Sigmoid colon (tissue), 4 donors: ENCODE results near the gene NOD2.

Experiments
- EP300 ChIP-seq, 4 donors: sonication (generic); formaldehyde crosslinking; IDR thresholded peaks; one replicate each; pipeline ENCODE4 v1.6.1; 2017; ENCODE audit warnings: antibody characterized with exemption in 4 of 4
- POLR2A ChIP-seq, 2 donors: fragments of 450-650 bp; IDR thresholded peaks; one replicate each; pipeline ENCODE4 v1.6.1; 2016; ENCODE audit warnings: antibody characterized with exemption in 2 of 2, mild to moderate bottlenecking in 2 of 2, moderate library complexity in 2 of 2
- TF ChIP-seq, protein P1 (sequence below), 4 experiments: fragments of 450-650 bp in 3 of 4; fragments of 200-600 bp in 1 of 4; IDR thresholded peaks; one replicate each; pipeline ENCODE4 v1.5.1; 2016 to 2019; ENCODE audit warnings: antibody characterized with exemption in 4 of 4, mild to moderate bottlenecking in 3 of 4, moderate library complexity in 2 of 4

DNA sequence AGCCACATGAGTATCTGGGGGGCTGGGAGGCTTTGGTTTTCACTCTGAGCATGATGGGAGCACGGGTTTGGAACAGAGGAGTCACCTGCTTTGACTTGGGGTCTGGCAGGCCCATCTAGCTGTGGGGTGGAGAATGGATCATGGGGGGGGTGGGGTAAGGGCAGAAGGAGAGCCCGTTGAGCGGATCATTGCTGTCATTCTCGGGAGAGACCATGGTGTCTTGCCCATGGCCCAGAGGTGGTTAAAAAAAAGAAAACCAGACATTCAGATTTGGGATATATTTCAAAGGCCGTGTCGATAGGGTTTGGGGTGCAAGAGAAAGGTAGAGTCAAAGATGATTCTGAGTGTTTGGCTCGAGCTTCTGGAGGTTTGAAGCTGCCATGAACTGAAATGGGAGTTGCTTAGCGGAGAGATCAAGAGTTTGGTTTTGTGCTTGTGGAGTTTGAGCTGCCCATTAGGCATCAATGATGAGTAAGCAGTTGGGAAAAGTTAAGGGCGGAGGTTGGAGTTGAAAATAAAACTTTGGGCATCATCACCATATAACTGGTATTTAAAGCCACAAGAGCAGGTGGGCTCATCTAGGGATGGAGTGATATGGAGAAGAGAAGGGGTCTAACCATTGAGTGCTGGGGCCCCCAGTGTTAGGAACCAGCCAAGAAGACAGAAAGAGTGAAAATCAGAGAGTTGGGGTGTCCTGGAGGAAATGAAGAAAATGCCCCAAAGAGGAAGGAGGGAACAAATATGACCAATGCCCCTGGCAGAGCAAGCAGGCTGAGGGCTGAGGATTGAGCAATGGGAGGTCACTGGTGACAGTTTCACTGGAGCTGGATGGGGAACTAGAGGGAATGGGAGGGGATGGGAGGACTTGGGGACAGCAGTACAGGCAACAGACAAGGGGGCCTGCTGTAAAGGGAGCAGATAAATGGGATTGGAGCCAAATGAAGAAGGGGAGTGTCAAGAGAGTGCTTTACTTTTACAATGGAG is 1.9 kb downstream of the NOD2 start:
- TF ChIP-seq, protein P1, sequence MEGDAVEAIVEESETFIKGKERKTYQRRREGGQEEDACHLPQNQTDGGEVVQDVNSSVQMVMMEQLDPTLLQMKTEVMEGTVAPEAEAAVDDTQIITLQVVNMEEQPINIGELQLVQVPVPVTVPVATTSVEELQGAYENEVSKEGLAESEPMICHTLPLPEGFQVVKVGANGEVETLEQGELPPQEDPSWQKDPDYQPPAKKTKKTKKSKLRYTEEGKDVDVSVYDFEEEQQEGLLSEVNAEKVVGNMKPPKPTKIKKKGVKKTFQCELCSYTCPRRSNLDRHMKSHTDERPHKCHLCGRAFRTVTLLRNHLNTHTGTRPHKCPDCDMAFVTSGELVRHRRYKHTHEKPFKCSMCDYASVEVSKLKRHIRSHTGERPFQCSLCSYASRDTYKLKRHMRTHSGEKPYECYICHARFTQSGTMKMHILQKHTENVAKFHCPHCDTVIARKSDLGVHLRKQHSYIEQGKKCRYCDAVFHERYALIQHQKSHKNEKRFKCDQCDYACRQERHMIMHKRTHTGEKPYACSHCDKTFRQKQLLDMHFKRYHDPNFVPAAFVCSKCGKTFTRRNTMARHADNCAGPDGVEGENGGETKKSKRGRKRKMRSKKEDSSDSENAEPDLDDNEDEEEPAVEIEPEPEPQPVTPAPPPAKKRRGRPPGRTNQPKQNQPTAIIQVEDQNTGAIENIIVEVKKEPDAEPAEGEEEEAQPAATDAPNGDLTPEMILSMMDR (IDR thresholded peaks at IDR 0.05), result no peak
- TF ChIP-seq POLR2A (IDR thresholded peaks at IDR 0.05), result no peak
- TF ChIP-seq EP300 (IDR thresholded peaks at IDR 0.05), result no peak
